ENCODE measurements around the gene PLA2G2F. TPM values are rescaled to one million over a fixed set of nuclear protein-coding genes. Genes with fewer than 3 reads are reported as not detected.

The PLA2G2F gene
- total RNA-seq, 1 donor from 2014 or later, result 9.2 TPM

DNA sequence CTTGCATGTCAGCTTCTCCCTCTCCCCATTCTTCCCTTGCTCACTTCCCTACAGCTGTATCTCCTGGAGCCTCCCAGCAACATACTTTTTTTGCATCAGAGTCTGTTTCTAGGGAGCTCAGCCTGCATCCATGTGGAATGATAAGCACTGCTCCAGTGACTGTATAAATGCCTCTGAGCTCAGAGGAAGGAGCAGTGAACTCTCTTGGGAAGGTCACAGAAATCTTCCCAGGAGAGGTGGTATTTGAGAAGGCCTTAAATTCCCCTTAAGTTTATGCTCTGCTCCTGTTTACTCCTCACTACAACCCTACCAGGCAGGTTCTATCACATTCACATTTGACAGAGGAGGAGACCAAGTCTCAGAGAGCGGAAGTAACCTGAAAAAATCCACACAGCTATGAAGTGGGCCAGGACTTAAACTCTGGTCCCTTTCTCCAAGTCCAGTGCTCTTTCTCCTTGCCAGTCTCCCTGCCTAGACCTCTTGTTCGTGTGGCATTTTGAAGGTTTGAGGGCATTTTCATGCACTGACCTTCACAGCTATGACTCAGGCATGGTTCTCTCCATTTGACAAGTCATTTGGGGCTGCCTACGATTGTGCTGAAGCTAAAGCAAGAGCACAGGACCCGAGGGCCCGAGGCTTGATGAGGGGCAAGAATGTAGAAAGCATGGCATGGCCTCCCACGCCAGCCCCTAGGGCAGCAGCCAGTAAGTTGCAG, 41.2 kb downstream of the PLA2G2F start:
- DNase-seq (ENCODE audit: low read depth), result no peak
- H3K27me3 ChIP-seq (ENCODE audit: control insufficient read depth, insufficient read depth, low read length), result peaks cover 5% of the 10 kb centered on the region
- H3K36me3 ChIP-seq (ENCODE audit: control insufficient read depth, insufficient read depth, low read length), result no peaks in the 10 kb centered on the region
- H3K4me3 ChIP-seq (ENCODE audit: low read depth, low read length), result no peak overlapping the region
- TF ChIP-seq, protein P1, sequence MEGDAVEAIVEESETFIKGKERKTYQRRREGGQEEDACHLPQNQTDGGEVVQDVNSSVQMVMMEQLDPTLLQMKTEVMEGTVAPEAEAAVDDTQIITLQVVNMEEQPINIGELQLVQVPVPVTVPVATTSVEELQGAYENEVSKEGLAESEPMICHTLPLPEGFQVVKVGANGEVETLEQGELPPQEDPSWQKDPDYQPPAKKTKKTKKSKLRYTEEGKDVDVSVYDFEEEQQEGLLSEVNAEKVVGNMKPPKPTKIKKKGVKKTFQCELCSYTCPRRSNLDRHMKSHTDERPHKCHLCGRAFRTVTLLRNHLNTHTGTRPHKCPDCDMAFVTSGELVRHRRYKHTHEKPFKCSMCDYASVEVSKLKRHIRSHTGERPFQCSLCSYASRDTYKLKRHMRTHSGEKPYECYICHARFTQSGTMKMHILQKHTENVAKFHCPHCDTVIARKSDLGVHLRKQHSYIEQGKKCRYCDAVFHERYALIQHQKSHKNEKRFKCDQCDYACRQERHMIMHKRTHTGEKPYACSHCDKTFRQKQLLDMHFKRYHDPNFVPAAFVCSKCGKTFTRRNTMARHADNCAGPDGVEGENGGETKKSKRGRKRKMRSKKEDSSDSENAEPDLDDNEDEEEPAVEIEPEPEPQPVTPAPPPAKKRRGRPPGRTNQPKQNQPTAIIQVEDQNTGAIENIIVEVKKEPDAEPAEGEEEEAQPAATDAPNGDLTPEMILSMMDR (IDR thresholded peaks at IDR 0.05; ENCODE audit: insufficient read depth, low read length, poor library complexity, severe bottlenecking), result no peak

DNA sequence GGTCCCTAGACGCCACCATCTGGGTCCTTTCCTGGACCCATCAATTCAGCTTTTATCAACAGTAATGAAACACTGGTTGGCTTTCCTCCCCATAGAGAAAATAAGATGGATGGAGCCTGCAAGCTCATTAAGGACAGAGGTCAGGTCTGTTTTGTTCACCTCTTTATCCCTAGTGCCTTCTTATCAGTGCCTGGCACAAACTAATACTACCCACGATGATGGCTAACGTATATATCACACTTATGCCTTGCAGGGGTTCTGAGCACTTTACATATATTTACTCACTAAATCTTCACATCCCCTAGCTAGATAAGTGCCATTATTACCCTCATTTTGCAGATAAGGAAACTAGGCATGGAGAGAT, 41.7 kb downstream of the PLA2G2F start:
- no peak for DNase-seq (ENCODE audit: low read depth)
- no peaks in the 10 kb centered on the region for H3K36me3 ChIP-seq (ENCODE audit: control insufficient read depth, insufficient read depth, low read length)
- TF ChIP-seq, protein P1 (IDR thresholded peaks at IDR 0.05; ENCODE audit: insufficient read depth, low read length, poor library complexity, severe bottlenecking), result no peak
- peaks cover 5% of the 10 kb centered on the region for H3K27me3 ChIP-seq (ENCODE audit: control insufficient read depth, insufficient read depth, low read length)
- no peak overlapping the region for H3K4me3 ChIP-seq (ENCODE audit: low read depth, low read length)

- H3K27me3 ChIP-seq (ENCODE audit: control insufficient read depth, insufficient read depth, low read length), result peaks cover 9% of the 10 kb centered on the region
- no peaks in the 10 kb centered on the region for H3K36me3 ChIP-seq (ENCODE audit: control insufficient read depth, insufficient read depth, low read length)
- TF ChIP-seq, protein P1 (IDR thresholded peaks at IDR 0.05; ENCODE audit: insufficient read depth, low read length, poor library complexity, severe bottlenecking), result no peak
- H3K4me3 ChIP-seq (ENCODE audit: low read depth, low read length), result no peak overlapping the region
- no peak for DNase-seq (ENCODE audit: low read depth)
Observed at GRCh38 chr1:20182415-20182814, 43.3 kb downstream of the PLA2G2F start.

DNA sequence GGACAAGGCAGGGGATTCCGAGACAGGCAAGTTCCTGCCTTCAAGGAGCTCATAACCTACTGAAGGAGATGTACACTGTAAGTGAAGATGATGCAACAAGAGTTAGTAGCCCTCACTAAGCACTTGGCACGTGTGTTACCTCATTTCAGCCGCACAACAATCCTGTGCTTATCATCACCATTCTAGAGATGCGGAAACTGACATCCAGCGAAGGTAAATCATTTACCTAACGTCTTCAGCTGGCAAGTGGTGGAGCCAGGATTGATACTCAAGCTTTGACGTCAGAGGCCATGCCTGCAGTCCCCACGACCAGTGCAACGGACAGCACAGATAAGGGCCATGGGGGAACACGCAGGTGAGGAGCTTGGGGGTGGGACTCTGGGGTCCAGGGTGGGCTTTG, 43.9 kb downstream of the PLA2G2F start:
- TF ChIP-seq, protein P1 (IDR thresholded peaks at IDR 0.05; ENCODE audit: insufficient read depth, low read length, poor library complexity, severe bottlenecking), result no peak
- Histone ChIP-seq H3K4me3 (ENCODE audit: low read depth, low read length) (no peak overlapping the region), H3K27me3 (ENCODE audit: control insufficient read depth, insufficient read depth, low read length) (peaks cover 9% of the 10 kb centered on the region), H3K36me3 (ENCODE audit: control insufficient read depth, insufficient read depth, low read length) (no peaks in the 10 kb centered on the region)
- DNase-seq (ENCODE audit: low read depth), result no peak

GRCh38 chr1:20183616-20184271, 44.6 kb downstream of the PLA2G2F start:
- H3K4me3 ChIP-seq (ENCODE audit: low read depth, low read length), result no peak overlapping the region
- peaks cover 9% of the 10 kb centered on the region for H3K27me3 ChIP-seq (ENCODE audit: control insufficient read depth, insufficient read depth, low read length)
- TF ChIP-seq, protein P1 (IDR thresholded peaks at IDR 0.05; ENCODE audit: insufficient read depth, low read length, poor library complexity, severe bottlenecking), result no peak
- no peak for DNase-seq (ENCODE audit: low read depth)
- no peaks in the 10 kb centered on the region for H3K36me3 ChIP-seq (ENCODE audit: control insufficient read depth, insufficient read depth, low read length)

Data from kidney epithelial cell (primary cell).